ENCODE data around the gene HOXA9.
A peak's percentile ranks its signal among the peaks of the same experiment; 100 is the strongest.

The HOXA9 gene

GRCh38 chr7:27175626-27176523 lies 10.5 kb upstream of the HOXA9 start:
- no peak for DNase-seq

DNA sequence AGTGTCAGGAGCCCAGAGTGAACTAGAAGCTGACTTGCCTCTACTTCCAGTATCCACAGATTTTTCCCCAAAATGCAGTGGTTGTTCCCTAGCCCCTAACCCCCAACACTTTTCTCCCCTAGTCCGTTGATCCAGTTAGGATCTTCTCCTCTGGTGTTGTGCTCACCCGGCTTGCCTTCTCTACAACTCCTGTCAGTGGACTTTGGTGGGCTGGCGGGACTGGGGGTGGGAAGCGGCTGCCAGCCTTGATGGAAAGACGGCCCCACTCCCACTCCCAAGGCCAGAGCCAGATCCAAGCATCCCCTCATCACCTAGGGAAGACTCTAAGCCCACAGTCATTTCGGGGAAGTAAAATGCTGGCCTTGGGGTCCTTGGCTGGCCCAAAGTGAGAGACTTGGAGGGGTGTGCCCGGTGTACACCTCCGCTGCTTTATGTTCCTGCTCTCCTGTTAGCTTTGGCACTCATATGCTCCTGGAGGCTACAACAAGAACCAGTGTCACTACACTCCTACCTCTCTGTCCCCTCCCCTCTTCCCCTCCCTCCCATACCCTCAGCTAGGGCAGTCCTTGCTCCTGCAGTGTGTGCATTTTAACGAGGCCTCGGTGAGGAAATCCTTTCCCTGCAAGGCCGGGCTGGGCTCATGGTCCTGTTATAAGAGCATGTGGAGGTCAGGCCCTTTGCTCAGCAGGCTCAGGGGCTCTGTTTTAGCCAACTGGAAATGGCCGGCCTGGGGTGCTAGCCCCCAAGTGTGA lies 9.7 kb upstream of the HOXA9 start:
- peak; percentile 61 for DNase-seq

- DNase-seq: peak; percentile 86
These were observed 8.9 kb upstream of the HOXA9 start, which contains the start of gene HOXA10 for GRCh38 chr7:27173956-27174873. TSS of gene HOXA10 (minus strand) at chr7:27174320. CDS start at chr7:27174306, 14 bp downstream.

- DNase-seq: peak; percentile 85
These were observed 8.2 kb upstream of the HOXA9 start for GRCh38 chr7:27173511-27173955.

DNA sequence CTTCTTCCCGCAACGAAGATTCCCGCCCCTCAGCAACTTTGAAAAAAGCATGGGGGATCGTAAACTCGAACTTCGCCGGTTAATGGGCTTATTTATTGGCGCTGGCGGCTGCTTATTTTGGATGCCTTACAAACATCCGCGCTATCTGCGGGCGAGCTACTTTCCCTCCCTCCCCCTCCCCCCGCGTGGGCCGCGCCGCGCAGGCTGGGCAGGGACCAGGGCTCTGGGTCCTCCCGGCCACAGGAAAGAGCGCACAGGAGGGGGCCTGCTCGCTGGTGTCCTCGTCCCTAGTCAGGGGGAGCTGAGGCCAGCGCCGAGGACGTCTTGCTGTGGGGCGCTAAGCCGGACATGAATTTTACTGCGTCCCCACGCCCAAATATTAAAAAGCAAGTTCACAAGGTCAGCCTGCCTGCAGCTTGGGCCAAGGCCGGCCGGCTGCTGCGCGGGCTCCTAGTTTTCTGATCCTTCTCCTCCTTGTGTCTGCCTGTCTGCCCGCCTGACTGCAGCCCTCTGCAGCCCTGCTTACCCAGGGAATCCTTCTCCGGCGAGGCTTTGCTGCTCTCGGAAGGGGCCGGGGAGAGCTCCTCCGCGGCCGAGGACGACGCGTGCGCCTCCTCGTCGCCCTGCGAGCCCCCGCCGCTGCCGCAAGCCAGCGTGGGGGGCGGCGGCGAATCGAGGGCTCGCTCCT lies 7.6 kb upstream of the HOXA9 start:
- DNase-seq: peak; percentile 91

DNA sequence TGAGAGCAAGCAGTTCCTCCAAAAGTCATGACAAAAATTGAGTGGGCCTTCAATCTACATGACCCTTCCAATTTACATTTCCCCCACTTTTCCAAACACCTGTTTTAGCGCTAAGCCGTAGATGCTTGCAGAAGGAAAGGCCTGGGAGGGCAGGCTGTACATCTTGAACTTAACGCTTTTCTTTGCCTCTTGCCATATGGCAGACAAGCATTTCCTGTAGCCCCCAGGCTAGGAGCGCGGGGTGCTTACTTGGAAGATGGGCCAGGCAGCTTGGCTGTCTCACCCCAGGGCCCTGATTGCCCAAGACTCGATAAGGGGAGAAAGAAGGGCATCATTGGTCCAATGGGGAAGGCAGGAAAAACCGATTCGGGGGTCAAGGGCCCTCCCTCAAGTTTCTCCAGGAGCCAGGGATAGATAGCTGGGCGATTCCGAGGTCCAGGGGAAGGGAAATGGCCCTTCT lies 7.0 kb upstream of the HOXA9 start:
- DNase-seq: peak; percentile 86

DNA sequence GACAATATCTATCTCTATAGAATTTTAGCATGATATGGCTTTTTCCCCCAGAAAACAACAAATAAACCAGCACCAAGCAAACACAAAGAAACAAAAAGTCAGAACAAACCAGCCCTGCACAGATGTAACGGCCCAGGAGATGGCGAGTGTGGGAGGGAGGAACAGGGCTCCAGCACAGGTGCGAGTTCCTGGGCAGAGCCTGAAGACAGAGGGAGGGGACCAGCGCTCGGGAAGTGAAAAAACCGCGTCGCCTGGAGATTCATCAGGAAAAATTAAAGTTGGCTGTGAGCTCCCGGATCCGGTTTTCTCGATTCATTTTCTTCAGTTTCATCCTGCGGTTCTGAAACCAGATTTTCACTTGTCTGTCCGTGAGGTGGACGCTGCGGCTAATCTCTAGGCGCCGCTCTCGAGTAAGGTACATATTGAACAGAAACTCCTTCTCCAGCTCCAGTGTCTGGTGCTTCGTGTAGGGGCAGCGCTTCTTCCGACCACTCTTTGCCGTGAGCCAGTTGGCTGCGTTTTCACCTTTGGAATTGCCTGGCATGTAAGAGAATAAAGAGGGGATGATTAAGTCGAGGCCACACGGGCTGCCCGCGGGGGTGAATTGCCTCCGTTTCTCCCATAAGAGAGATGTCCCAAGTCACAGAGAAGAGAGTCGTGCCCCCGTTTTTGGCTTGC lies 6.4 kb upstream of the HOXA9 start:
- DNase-seq: peak; percentile 69

DNA sequence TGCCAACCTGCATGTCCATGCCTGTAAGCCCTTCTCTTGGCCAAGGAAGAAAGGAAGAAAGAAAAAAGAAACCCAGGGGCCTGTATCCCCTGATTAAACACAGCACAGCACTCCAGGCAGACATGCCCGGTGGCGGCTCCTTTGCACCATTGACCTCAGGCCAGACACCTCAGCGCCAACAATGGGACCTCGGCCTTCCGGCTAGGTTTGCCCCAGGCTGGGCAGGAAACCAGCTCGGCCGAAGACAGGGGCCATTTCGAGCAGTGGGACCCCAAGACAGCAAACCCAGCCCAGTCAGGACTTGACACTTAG lies 5.9 kb upstream of the HOXA9 start:
- DNase-seq: peak; percentile 69

- peak; percentile 21 for DNase-seq
These were observed 5.3 kb upstream of the HOXA9 start for GRCh38 chr7:27170426-27171324.

GRCh38 chr7:27169658-27170425 lies 4.5 kb upstream of the HOXA9 start:
- peak; percentile 90 for DNase-seq

DNA sequence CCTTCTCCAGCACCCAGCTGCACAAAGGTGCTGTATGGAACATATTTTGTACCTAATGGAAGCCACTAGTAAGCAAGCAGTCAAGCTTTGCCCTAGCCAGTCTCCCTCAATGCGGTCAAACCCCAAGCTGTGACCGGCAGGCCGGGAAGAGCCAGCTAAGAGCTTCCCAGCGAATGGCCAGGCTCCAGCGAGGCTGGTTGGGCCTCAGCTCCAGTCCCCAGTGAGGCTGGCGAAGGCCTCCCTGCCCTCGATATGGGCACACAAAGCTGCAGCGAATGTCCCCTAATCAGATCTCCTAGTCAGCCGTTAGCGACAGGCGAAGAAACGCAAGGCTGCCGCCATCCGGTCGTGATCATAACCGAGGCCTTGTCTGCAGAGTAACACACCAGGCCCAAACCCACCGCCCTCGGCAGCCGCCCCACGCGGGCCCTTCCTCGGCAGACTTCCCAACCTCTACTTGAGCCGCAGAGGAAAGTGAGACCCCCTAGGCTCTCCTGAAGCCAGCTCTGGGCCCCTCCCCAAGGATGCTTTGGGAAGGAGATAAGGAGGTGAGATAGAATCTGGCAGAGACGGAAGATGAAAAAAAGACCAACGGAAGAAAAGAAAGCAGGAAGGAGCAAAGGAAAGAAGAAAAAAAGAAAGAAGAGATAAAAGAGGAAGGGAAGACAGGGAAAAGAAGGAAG lies 3.1 kb upstream of the HOXA9 start:
- peak; percentile 70 for DNase-seq

GRCh38 chr7:27167916-27168264 lies 2.6 kb upstream of the HOXA9 start:
- DNase-seq: peak; percentile 46

DNA sequence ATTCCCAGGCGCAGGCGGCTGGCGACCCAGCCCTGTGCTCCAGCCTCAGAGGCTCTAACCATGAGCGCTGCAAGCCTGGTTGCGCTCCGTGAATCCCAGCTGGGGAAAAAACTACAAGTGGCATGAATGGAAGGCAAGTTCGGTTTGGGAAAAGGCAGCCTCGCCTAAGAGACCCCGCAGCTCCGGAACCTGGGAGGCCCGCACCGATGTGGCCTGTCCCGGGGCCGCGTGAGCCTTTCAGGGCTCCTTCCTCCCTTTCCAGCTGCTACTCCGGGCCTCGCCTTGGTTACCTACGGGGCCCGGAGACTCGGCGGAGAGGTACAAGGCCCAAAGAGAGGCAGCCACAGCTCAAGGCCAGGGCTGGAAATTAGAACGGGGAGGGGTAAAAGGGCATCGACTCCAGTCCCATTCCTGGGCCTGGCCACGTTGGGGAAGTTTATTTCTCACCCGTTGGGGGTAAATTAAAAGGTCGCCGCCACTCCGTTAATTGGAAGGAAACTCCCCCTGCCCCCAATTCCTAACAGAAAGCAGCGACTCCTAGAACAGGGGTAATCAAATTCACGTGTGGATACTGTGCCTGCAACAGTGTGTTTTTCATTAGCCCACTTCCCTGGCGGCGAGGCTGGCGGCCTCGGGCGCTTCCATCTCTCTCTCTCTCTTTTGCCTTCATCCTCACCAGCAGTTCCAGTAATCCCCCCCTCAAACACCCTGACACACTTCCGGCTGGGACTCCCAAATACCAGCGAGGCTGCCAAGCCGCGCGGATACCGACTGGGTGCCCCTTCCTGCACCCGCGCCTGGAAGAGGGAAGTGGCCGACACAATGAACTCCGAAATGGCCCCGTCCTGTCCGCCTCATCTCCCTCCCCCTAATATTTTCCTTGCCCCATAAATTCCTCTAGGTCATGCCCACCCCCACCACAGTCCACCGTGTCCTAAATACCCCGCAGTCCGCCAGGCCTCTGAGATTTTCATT lies 1.5 kb upstream of the HOXA9 start:
- peak; percentile 71 for DNase-seq

DNA sequence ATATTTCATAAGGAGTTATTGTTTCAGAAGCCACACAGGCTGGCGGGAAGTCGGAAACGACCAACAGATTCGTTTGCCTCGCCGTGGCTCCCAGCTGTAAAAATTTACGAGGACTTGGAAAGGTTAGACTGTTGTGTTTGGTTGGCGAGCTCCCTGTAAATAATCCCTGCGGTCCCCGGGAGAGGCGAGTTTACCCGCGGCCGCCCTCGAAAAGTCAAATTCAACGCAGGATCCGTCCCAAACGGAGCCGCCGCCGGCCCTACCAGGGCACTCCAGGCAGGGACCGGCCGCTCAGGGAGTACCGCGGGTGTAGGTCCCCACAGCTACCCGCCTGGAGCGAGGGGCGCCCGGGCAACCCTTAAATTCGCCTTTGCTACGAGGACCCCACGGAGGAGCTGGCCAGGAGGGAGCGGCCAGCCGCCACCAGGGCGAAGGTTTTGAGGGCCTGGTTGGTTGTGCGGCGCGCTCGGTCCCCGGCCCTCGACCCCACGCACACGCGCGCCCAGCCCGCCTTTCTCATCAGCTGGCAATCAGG lies 726 bp upstream of the HOXA9 start:
- DNase-seq: peak; percentile 47

DNA sequence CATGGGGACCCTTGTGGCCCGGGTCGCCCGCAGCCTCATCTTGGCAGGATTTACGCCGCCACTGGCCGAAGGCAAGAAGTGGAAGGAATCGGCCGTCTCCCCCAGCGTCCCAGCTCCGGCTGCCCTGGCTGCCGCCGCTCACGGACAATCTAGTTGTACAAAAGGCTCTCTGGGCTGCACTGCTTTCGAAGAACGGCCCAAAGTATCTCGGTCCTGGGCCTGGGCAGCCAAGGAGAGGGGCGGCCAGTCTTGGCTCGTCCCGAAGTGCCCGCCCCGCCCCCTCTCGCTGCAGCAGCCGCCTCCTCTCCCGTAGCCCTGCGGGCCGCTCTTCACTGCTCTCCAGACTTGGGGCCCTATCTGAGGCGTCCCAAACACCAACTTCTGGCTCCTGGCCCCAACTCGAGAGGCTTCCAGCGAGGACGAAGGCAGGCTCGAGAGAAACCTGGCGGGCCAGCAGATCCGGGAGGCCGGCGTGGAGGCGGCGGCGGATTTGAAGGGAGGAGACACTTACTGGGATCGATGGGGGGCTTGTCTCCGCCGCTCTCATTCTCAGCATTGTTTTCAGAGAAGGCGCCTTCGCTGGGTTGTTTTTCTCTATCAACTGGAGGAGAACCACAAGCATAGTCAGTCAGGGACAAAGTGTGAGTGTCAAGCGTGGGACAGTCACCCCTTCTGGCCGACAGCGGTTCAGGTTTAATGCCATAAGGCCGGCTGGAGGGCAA lies 809 bp downstream of the HOXA9 start:
- DNase-seq: no peak

DNA sequence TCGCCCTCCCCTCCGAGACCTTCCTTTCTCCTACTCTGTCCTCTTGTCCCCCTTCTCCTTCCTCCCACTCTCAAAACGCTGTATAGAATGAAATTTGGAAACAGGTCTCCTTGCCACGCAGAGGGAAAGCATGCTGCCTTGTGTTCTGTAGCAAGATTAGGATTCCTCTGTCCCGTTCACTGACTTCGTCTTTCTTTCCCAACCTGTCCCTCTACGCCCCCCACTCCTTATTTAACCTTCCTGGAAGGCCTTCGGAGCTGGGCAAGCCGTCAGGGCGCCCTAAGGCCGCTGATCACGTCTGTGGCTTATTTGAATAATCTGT lies 1.3 kb downstream of the HOXA9 start:
- no peak for DNase-seq

Data from NCI-H69 (cell line).